GM19240 (cell line): Measurements from ENCODE around the gene KHDC4.

Source experiments
- DNase-seq: peaks from one replicate; pipeline ENCODE4 v3.0.0; 2011; ENCODE audit warnings: low spot score; ENCODE audit not compliant: insufficient read length

The KHDC4 gene

GRCh38 chr1:155934097-155934935 lies at the start of gene KHDC4:
Gene KHDC4 (minus strand): TSS chr1:155934413. CDS start chr1:155934373, 40 bp downstream.
- DNase-seq = peak; percentile 87

- DNase-seq = no peak
These were observed 49.2 kb upstream of the KHDC4 start for GRCh38 chr1:155983191-155984024.

DNA sequence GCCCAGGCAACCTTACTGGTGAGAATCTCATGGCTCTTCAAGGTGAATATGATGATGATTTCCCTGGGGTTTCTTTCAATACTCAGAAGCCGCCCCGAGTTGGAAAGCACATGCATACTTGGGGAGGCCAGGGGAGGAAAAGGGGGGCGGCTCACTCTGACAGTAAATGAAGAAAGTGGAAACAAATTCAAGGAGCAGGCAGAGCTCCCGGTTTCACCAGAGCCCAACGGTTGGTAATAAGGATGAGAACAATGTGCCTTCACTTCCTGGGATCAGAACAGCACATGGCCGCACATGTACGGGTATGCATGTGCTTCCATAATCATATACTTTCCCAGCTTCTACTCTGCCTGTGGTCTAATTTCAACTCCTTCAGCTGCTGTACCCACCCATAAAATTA lies 47.9 kb upstream of the KHDC4 start:
- DNase-seq = no peak

DNA sequence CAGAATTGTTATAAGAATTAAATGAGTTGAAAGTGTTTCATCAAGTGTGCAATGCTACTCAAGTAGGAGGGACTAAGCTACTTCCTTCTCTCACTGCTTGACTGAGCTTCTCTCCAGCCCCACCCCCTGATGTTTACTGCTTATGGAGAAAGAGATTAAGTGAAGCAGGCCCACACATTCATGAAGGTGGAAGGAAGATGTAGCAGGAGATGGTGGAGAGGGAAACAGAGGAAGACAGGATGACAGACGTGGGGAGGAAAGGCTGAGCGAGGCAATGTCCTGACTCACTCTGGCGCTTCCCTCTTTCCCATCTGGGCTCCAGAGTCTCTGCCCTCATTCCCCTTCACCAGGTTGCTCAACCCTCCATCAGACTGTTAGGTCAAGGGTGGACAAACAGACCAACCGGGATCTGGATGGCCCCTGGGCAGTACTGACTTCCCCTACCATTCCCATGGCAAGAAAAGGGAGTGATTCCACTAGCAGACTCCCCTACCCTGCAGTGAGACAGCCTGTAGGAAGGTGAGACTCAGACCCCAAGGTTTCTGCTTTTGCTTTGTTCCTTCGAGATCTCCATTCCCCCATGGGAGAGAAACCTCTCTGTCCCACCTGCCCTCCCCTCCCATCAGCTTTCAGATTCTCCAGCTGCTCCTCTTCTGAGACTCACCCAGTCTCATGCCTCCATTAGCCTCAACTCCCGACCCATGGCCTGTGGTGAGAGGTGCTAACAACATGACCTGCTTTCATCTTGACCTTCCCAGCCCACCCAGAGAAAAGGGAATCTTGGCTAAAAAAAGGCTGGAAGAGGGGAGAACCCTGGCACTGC lies 47.3 kb upstream of the KHDC4 start:
- no peak for DNase-seq

GRCh38 chr1:155979597-155980343 lies 45.6 kb upstream of the KHDC4 start:
- no peak for DNase-seq

DNA sequence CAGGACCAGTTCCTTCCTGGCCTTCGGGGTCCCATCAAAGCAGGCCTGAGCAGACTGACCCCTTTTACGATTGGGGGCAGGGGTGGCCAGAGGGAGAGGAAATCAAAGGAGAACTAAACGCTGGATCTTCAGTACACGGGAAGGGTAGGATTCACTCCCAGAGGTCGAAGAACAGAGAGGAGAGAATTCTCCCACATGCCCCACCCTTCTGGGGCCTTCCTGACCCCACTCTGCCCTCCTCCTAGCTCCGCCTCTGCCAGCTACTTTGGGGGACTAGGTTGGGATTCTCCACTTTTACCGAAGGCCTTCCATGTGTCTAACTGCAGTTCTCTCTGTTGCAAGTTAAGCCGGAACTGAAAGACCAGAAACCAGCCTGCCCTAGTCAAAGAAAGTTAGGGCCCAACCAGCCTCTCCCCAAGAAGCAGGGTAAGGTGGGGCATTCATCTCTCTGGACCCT lies 44.8 kb upstream of the KHDC4 start:
- DNase-seq = no peak

- DNase-seq = no peak
These were observed 44.2 kb upstream of the KHDC4 start, which contains the start of gene ARHGEF2 for GRCh38 chr1:155978325-155978972. Gene ARHGEF2 (minus strand): TSS chr1:155978547. CDS start chr1:155978427, 120 bp downstream.

- DNase-seq = no peak
These were observed 43.6 kb upstream of the KHDC4 start for GRCh38 chr1:155977690-155978324.

DNA sequence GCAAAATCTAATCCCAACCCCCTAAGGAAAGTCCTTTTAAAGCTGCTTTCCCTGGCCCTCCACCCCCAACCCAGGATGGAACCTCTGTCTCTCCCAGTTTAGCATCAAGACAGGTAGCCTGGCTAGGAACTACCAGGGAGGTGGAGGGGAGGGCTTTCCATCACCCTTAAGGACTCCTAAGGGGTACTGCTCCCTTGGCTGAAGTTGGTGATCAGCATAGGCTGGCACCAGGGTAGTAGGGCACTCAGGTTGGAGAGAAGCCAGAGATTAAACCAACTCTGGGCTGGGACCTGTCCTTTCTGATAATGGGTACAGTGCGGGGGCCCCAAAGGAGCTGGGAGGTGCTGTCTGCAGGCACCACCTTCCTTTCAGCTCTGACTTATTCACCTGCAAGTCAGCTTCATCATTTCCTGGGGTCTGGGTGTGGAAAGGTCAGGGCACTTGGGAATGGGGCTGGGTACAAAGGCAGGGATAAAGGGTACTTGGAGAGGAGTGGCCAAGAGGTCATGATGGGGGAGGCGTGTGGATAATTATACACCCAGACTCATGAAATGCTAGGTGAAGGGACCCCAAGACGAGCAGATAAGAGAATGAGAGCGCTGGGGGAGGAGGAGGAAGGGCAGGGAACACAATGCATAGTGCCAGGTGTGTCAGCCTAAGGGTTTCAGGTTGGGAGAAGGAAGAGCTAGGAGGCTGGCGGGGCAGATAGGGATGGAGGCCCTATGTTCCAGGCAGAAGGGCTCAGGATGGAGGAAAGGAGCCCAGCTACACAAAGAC lies 42.9 kb upstream of the KHDC4 start:
- no peak for DNase-seq

DNA sequence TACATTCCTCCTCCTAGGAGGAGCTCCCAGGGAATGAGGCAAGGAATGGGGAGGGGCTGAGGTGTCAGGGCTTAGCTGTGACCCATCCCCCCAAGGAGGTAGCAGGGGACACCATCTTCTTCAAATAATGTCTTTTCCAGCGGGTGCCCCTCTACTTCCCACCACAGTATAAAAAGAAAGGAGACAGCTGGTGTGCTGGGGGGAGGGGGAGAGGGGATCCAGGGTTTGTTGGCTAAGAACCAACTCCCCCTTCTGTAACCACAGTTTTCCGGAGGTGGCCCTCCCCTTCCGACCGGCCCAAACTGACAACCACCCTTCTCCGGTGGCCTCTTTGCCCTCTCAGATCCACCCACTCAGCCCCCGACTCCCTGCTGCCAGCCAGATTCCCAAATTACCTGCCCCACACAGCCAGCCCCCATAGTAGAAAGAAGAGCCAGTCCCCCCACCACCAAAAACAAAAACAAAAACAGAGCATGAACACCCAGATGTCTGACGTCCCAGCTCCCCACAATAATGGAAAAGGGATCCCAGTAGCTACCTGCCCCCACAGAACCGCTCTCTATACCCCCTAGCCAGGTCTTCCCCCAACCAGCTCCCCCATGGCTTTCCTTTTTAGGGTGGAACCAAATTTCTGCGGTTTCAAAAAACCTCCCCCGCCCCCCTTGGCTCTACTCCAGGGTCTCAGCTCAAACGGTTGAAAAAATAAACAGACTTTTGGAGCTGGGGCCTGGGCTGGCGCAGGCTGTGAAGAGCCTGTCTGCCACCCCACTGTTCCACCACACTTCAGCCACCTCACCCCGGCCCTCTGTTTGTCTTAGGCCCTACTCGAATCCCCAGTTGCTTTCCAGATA lies 42.1 kb upstream of the KHDC4 start:
- no peak for DNase-seq

- DNase-seq = no peak
These were observed 41.3 kb upstream of the KHDC4 start for GRCh38 chr1:155975375-155976061.

- DNase-seq = no peak
These were observed 40.2 kb upstream of the KHDC4 start for GRCh38 chr1:155974208-155975115.

- DNase-seq = no peak
These were observed 39.5 kb upstream of the KHDC4 start for GRCh38 chr1:155973723-155974122.

DNA sequence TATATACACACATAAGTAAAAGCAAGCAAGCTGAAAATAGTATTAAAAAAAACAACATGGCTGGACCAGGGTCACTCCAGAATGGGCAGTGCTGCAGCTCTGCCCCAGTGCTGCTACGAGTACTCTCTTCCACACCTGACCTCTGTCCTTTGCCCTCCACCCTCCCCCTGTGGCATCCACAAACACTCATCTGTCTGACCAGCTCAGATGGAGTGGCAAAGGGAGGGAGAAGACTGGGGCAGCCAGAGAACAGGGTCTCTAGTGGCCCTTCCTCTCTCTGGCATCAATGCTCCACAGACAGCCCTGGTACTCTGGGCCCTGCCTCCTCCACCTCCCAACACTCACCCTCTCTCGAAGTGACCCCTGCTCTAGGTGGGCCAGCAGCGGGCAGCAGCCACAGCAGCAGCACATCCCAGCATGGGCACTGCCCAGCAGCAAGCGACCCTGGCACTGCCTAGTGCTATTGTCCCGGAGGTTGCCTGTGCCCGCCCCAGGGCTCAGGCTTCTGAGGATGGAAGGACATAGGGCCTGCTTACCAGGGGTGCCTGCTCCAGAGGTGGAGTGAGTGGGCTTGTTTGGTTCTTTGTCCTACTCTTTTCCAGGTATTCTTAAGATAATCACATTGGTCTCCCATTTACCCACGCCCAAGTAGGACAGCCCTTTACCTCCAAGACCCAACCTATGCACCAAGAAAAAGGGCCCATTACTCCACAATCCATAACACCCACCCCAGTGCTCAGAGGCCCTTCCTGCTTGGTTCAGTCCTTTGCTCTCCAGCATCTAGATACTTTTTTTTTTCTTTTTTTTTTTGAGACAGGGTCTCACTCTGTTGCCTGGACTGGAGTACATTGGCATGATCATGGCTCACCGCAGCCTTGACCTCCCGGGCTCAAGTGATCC lies 37.9 kb upstream of the KHDC4 start:
- no peak for DNase-seq

DNA sequence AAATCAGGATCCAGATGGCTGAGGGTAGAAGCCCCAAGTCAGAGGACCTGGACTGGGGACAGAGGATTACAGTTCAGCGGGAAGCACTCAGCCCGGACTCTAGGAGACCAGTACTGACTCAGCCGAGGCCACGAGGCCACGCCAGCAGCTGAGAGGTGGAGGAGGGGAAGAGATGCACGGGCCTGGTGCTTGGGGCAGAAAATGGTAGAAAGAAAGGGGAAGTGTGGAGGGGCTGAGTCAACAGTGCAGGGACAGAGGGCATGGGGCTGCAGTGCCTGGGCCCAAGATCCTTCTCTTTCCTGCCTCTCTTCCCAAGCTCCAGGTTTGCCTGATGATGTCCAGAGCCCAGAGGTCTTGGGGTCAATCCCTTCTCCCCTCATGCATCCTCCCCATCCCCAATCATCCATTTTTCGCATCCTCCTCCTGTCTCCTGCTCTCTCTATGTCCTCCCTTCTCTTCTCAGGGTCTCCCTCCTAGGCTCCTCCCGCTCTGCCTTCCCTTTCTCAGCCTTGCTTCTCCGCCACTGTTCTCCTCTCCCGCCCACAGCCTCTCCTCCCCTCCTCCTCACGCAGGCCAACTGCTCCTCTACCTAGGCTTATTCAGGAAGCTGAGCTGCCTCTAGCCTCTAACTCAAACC lies 36.4 kb upstream of the KHDC4 start:
- DNase-seq = no peak
